HG03342 (cell line): ENCODE data around the gene MOCS1.

Experiments
- ATAC-seq: cut with Tn5 transposase; IDR thresholded peaks from one replicate; pipeline ENCODE4 v1.9.1; 2021; ENCODE audit warnings: mild to moderate bottlenecking, moderate library complexity; ENCODE audit not compliant: unreplicated experiment

MOCS1 gene

DNA sequence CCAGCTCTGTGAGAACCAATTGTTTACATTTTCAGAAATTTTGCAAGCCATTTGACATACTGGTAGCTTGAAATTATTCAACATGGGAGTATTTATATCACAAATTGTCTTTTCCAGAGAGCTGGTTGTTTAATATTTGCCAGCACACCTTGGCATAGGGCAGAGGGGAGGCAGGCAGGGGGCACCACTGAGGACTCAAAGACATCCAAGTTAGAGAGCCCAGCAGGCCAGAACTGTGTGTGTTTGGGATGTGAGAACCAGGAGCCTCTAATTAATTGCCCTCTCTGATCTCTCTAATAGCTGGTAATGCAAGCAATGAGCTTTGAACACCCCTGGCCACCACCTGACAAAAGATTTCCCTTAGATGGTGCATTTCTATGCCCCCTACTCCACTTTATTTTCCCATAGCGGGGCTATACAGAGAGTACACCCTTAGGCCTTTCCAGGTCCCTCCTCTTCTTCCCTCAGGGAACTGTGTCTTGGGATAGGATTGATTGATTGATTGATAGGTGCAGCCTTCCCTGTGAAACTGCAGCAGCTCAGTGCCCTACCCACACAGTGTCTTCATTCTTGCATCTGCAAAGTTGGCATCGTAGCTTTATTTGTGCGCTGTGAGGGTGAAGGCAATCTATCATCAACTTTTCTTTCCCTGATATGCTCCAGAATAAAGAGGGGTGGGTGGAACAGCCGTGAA lies 29.2 kb downstream of the MOCS1 start:
- no peak for ATAC-seq

GRCh38 chr6:39903656-39904055 lies 30.6 kb downstream of the MOCS1 start:
- no peak for ATAC-seq

GRCh38 chr6:39902786-39903465 lies 31.3 kb downstream of the MOCS1 start:
- ATAC-seq: no peak

GRCh38 chr6:39902136-39902535 lies 32.1 kb downstream of the MOCS1 start:
- no peak for ATAC-seq

- ATAC-seq: no peak
These were observed 32.6 kb downstream of the MOCS1 start for GRCh38 chr6:39901670-39902069.

DNA sequence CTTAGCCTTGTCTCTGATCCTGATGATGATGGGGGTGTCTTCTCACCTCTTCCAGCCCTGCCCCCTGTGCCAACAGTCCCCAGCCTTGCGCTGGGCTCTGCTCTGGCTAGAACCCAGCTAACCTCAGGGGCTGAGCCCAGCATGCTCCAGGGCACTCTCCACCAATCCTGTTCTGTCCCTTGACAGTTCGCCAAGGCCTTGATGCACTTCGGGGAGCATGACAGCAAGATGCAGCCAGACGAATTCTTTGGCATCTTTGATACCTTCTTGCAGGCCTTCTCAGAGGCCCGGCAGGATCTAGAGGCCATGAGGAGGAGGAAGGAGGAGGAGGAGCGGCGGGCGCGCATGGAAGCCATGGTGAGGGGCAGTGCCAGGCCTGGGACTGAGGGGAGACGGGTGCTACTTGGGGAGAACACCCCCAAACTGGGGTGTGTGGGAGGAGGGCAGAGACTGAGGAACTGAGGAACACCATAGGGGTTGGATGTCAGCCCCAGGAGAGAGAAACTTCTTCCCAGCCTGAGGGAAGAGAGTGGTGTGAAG lies 33.1 kb downstream of the MOCS1 start:
- no peak for ATAC-seq

DNA sequence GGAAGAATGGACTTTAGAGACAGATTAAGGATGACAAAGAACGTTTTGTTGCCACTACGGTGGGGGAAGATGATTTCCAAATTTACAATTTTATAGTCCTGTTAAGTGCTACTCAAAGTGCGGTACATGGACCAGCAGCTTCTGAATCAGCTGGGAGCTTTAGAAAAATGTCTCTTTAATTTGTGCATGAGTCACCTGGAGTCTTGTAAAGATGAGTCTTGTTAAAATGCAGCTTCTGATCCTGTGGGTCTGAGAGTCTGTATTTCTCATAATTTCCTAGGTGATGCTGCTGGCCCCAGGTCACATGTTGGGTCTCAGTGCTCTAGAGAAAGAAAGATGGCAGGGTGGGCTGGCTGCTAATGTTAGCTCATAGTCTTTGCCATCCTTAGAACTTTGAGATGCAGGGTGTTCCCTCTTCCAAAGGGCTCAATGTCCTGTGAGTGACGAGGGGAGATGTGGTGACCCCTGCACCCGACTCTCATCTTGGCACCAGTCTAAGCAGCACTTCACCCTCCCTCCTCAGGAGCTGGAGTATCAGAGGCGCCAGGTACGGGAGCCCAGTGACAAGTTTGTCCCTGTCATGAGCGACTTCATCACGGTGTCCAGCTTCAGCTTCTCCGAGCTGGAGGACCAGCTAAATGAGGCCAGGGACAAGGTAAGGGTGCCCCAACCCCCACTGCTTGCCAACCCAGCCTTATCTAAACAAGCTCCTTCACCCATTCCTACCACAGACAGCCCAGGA lies 34.5 kb downstream of the MOCS1 start:
- no peak for ATAC-seq

DNA sequence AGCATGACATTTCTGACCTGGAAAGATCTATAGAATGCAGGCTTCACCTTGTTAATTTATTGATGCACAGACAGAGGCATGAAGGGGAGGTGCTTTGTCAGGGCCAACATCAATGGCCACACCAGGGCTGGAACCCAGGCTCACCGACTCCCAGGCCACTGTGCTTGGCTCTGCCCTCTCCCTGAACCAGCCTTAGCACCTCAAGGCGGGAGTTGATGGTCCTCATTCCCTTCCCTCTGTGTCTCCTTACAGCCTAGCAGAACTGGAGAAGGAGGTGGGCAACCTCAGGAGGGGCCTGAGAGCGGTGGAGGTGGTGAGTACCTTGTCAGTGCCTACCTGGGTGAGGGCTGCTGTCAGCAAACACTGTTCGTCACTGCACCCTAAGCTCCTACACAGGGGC lies 35.6 kb downstream of the MOCS1 start:
- no peak for ATAC-seq

- ATAC-seq: no peak
These were observed 36.6 kb downstream of the MOCS1 start for GRCh38 chr6:39897698-39898097.

DNA sequence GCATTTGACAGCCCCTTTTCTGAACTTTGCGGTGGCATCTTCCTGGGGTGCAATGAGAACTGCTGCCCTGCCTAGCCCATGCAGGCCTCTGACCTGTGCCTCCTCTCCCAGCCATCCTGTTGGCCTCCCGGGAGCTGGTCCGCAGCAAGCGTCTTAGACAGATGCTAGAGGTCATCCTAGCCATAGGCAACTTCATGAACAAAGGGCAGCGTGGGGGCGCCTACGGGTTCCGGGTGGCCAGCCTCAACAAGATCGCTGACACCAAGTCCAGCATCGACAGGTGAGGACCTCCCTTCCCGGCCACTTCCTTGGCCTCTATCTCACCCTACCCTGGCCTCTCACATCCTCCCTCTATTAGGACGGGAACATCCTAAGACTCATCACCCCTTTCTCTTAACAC lies 37.6 kb downstream of the MOCS1 start:
- ATAC-seq: no peak

DNA sequence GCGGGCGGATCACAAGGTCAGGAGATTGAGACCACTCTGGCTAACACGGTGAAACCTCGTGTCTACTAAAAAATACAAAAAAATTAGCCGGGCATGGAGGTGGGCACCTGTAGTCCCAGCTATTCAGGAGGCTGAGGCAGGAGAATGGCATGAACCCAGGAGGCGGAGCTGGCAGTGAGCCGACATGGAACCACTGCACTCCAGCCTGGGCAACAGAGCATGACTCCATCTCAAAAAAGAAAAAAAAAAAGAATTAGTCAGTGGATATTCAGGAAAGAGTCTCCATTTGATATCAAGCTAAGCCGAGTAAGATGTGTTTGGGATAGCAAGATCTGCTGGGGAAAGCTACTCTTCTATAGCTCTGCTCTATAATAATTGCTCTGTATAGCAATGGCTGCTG lies 41.0 kb downstream of the MOCS1 start:
- no peak for ATAC-seq

DNA sequence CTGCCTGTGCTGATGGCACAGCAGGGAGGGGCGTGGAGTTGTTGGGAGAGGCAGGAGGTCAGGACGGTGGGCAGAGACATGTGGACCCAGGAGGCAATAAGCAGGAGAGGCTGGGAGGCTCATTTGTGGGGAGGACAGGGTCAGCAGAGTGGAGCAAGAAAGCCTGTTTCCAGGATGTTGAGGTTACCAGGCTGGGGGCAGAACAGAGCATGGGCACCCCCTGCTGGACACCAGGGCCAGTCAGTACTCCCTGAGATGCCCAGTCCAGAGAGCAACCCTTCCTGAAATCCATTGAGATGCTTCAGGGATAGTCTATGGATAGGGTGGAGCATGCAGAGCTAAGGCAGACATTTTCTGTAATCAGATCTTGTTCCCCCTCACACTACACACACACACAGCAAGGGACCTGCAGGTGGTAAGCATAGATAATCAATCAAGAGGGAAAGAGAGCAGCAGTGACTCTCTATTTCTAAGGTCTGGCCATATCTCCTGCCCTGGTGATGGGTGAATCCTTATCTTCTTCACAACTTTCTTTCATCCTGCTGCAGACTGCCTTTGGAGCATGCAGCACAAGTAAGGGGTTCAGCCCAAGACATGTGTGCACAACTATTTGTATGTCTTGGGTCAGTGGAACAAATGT lies 41.7 kb downstream of the MOCS1 start:
- ATAC-seq: no peak

- ATAC-seq: no peak
These were observed 42.3 kb downstream of the MOCS1 start for GRCh38 chr6:39891976-39892375.

- ATAC-seq: no peak
These were observed 42.9 kb downstream of the MOCS1 start for GRCh38 chr6:39891353-39891752.

- ATAC-seq: no peak
These were observed 45.0 kb downstream of the MOCS1 start for GRCh38 chr6:39889229-39889628.

- ATAC-seq: no peak
These were observed 46.4 kb downstream of the MOCS1 start for GRCh38 chr6:39887692-39888450.

- ATAC-seq: no peak
These were observed 47.4 kb downstream of the MOCS1 start for GRCh38 chr6:39886871-39887270.

GRCh38 chr6:39885691-39886090 lies 48.6 kb downstream of the MOCS1 start:
- ATAC-seq: no peak

DNA sequence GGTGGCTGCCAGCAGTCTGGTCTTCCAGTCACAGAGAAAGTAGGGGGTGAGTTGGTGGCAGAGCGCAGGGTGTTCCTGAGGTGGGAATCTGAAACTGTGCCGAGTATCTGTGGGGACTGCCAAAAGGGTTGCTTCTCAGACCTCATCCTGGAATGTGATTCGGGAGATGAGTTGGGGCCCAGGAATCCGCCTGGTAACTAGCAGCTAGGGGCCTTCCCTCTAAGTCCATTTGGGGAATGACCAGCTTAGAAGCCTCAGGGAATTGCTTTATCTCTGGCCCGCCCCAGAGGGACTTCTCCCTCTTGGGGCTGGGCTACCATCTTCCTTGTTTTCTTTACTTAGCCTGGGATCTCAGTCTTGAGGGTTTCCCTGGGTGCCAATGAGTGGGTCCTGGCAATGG lies 49.6 kb downstream of the MOCS1 start:
- ATAC-seq: no peak

- ATAC-seq: no peak
These were observed 51.7 kb downstream of the MOCS1 start for GRCh38 chr6:39882531-39882899.
